PC-9 (cell line): ENCODE results near the gene LPAR1. TPM values are rescaled to one million over a fixed set of nuclear protein-coding genes. Genes with fewer than 3 reads are reported as not detected.

ENCODE experiments used
- BruUV-seq: library from RNA; stranded (reverse); fragments of 400-500 nt; replicated peaks from 2 replicates; lab custom pipeline; 2021; lab: Mats Ljungman, UMichigan
- CTCF ChIA-PET: fragments of 300-600 bp; sonication (Branson Sonifier 250); formaldehyde crosslinking; loops from one replicate; lab custom pipeline; 2022; ENCODE audit warnings: antibody characterized with exemption; lab: Charles Lee
- POLR2A ChIA-PET: fragments of 300-600 bp; sonication (Branson Sonifier 250); formaldehyde crosslinking; loops from one replicate; lab custom pipeline; 2022; ENCODE audit warnings: antibody characterized with exemption; ENCODE audit not compliant: unreplicated experiment; lab: Charles Lee
- DNase-seq, 2 experiments: peaks; one replicate each; pipeline versions ENCODE4 v3.0.0 to v3.0.0-alpha.2; 2015 to 2022; ENCODE audit warnings: mixed read lengths in 1 of 2
- H2AFZ ChIP-seq: fragments of 200-600 bp; sonication (generic); 2 replicates; pipeline ENCODE4 v1.8.1; 2017; ENCODE audit warnings: antibody characterized with exemption
- H3F3A ChIP-seq: fragments of 200-600 bp; sonication (generic); 2 replicates; pipeline ENCODE4 v1.8.1; 2017; ENCODE audit warnings: antibody characterized with exemption, mild to moderate bottlenecking, low read depth; ENCODE audit not compliant: insufficient read depth
- H3K27ac ChIP-seq: fragments of 200-600 bp; sonication (generic); 2 replicates; pipeline ENCODE4 v1.6.1; 2016; ENCODE audit warnings: mixed run types
- H3K27me3 ChIP-seq: fragments of 200-600 bp; sonication (generic); 2 replicates; pipeline ENCODE4 v1.6.1; 2016; ENCODE audit warnings: low read depth, mixed run types; ENCODE audit not compliant: insufficient read depth
- H3K36me3 ChIP-seq: fragments of 200-600 bp; sonication (generic); 2 replicates; pipeline ENCODE4 v1.6.1; 2016; ENCODE audit warnings: low read depth, mixed run types
- H3K4me1 ChIP-seq: fragments of 200-600 bp; sonication (generic); replicated peaks from 2 replicates; pipeline ENCODE4 v1.6.1; 2016; ENCODE audit warnings: mixed run types; ENCODE audit not compliant: insufficient read depth
- H3K4me2 ChIP-seq: fragments of 200-600 bp; sonication (generic); 2 replicates; pipeline ENCODE4 v1.6.1; 2017; ENCODE audit warnings: mixed run types
- H3K4me3 ChIP-seq: fragments of 200-600 bp; sonication (generic); 2 replicates; pipeline ENCODE4 v1.6.1; 2016; ENCODE audit warnings: mixed run types
- H3K79me2 ChIP-seq: fragments of 200-600 bp; sonication (generic); 2 replicates; pipeline ENCODE4 v1.6.1; 2017; ENCODE audit warnings: low read depth, mixed run types
- H3K9me2 ChIP-seq: fragments of 200-600 bp; sonication (generic); 2 replicates; pipeline ENCODE4 v1.8.1; 2017; ENCODE audit warnings: mild to moderate bottlenecking; ENCODE audit not compliant: insufficient read depth
- H3K9me3 ChIP-seq: fragments of 200-600 bp; sonication (generic); 2 replicates; pipeline ENCODE4 v1.8.1; 2016; ENCODE audit warnings: low read depth; ENCODE audit not compliant: insufficient read depth
- H4K20me1 ChIP-seq: fragments of 200-600 bp; sonication (generic); 2 replicates; pipeline ENCODE4 v1.8.1; 2017; ENCODE audit not compliant: insufficient read depth
- CTCF ChIP-seq: fragments of 200-600 bp; sonication (generic); conservative IDR thresholded peaks from 2 replicates; pipeline ENCODE4 v1.6.1; 2017; ENCODE audit warnings: mixed run types, antibody characterized with exemption, mild to moderate bottlenecking, moderate library complexity
- EZH2 ChIP-seq: fragments of 200-600 bp; sonication (generic); IDR thresholded peaks from 2 replicates; pipeline ENCODE4 v1.8.0; 2017; ENCODE audit warnings: antibody characterized with exemption, low read depth
- intact Hi-C: fragments of 100-400 bp; cut with micrococcal nuclease; formaldehyde crosslinking; loops from one replicate; pipeline ENCODE4 v1.10.0; 2022; ENCODE audit not compliant: unreplicated experiment
- total RNA-seq: library from RNA; stranded (reverse); gene quantifications from 2 replicates; pipeline ENCODE4 v1.2.3, GENCODE V29; 2021

Gene LPAR1
- total RNA-seq, 1 experiment from 2014 or later: 11.8 TPM

GRCh38 chr9:111029260-111029659 lies 9.0 kb downstream of the LPAR1 start:
- ChIA-PET CTCF (no interaction called here), POLR2A (no interaction called here)
- H3K9me2 ChIP-seq: no peaks in the 10 kb centered on the region
- no peaks in the 10 kb centered on the region; the same call in 1 of the 2 replicates for H3K9me3 ChIP-seq
- no peaks in the 10 kb centered on the region for H4K20me1 ChIP-seq
- H3K4me3 ChIP-seq: no peak overlapping the region
- intact Hi-C loops: no loop called here
- TF ChIP-seq EZH2 (no peak), CTCF (no peak)
- no peaks in the 10 kb centered on the region for H3K27me3 ChIP-seq
- DNase-seq: no peak
- H3K79me2 ChIP-seq: peaks cover 23% of the 10 kb centered on the region
- no peaks in the 10 kb centered on the region for H3F3A ChIP-seq
- no TSS peak for BruUV-seq
- H3K4me2 ChIP-seq: no peak overlapping the region
- H3K27ac ChIP-seq: no peak overlapping the region
- no peak overlapping the region for H2AFZ ChIP-seq
- peaks cover 4% of the 10 kb centered on the region for H3K36me3 ChIP-seq
- H3K4me1 ChIP-seq: no peaks in the 10 kb centered on the region

GRCh38 chr9:111027798-111028197 lies 10.5 kb downstream of the LPAR1 start:
- no peak for DNase-seq
- TF ChIP-seq CTCF (no peak), EZH2 (no peak)
- Histone ChIP-seq H3K4me2 (no peak overlapping the region), H3K4me3 (no peak overlapping the region), H3K27me3 (no peaks in the 10 kb centered on the region), H4K20me1 (no peaks in the 10 kb centered on the region), H2AFZ (no peak overlapping the region), H3K36me3 (peaks cover 4% of the 10 kb centered on the region), H3K9me2 (no peaks in the 10 kb centered on the region), H3K9me3 (no peaks in the 10 kb centered on the region; the same call in 1 of the 2 replicates), H3K4me1 (no peaks in the 10 kb centered on the region), H3F3A (no peaks in the 10 kb centered on the region), H3K27ac (no peak overlapping the region), H3K79me2 (peaks cover 13% of the 10 kb centered on the region)
- BruUV-seq: no TSS peak
- CTCF ChIA-PET: no interaction called here
- intact Hi-C loops: no loop called here
- POLR2A ChIA-PET: no interaction called here

GRCh38 chr9:111023128-111023527 lies 15.1 kb downstream of the LPAR1 start:
- POLR2A ChIA-PET: no interaction called here
- Histone ChIP-seq H3K36me3 (peaks cover 4% of the 10 kb centered on the region; the same call in 1 of the 2 replicates), H3K9me2 (no peaks in the 10 kb centered on the region), H3K4me3 (no peak overlapping the region), H3K27me3 (no peaks in the 10 kb centered on the region), H3K4me1 (peaks cover 8% of the 10 kb centered on the region; the same call in 1 of the 2 replicates), H3F3A (no peaks in the 10 kb centered on the region), H4K20me1 (no peaks in the 10 kb centered on the region), H2AFZ (no peak overlapping the region), H3K4me2 (no peak overlapping the region), H3K27ac (no peak overlapping the region), H3K79me2 (peaks cover 5% of the 10 kb centered on the region; the same call in 1 of the 2 replicates), H3K9me3 (no peaks in the 10 kb centered on the region; the same call in 1 of the 2 replicates)
- intact Hi-C loops: no loop called here
- TF ChIP-seq EZH2 (no peak), CTCF (no peak)
- no TSS peak for BruUV-seq
- no peak for DNase-seq
- CTCF ChIA-PET: no interaction called here
